A549 treated with RU486 at 1 μM for 4 hours (cell line): ENCODE results near the gene TTC22. TPM values are rescaled to one million over a fixed set of nuclear protein-coding genes. Genes with fewer than 3 reads are reported as not detected.

Source experiments
- total RNA-seq: library from RNA; stranded (reverse); fragments of 200-300 nt; extraction: Qiagen RNA extraction; gene quantifications from 5 replicates; pipeline ENCODE4 v1.2.3, GENCODE V29; 2022; ENCODE audit warnings: low read depth

Gene TTC22
- 0.08 TPM in 1 of 5 replicates, not detected in the others for total RNA-seq

GRCh38 chr1:54800899-54801759 lies at the start of gene TTC22:
TSS of gene TTC22 (minus strand) at chr1:54801323. CDS start at chr1:54801163, 160 bp downstream.

GRCh38 chr1:54764133-54764921 lies 36.8 kb downstream of the TTC22 start, which contains the start of gene PARS2:
TSS of gene PARS2 (minus strand) at chr1:54764523. CDS start at chr1:54759161, 5,362 bp downstream.

Other genes with a start within 250 kb of the TTC22 start
- not detected in 5 replicates for gene FAM151A, start 177.8 kb downstream of the TTC22 start, total RNA-seq
- not detected in 5 replicates for gene MROH7, start 159.5 kb downstream of the TTC22 start, total RNA-seq
- gene TTC4, start 85.5 kb downstream of the TTC22 start, total RNA-seq, result 26.6 to 40.9 TPM (median 30.2 TPM) in 5 replicates
- 3.8 to 5.0 TPM (median 4.4 TPM) in 5 replicates for gene PARS2, start 36.8 kb downstream of the TTC22 start, total RNA-seq
- 38.5 to 45.1 TPM (median 42.8 TPM) in 5 replicates for gene DHCR24, start 85.9 kb upstream of the TTC22 start, total RNA-seq
- gene TMEM61, start 179.3 kb upstream of the TTC22 start, total RNA-seq, result 0.35 to 0.42 TPM (median 0.38 TPM) in 4 of 5 replicates, not detected in the other
- not detected in 5 replicates for gene BSND, start 197.6 kb upstream of the TTC22 start, total RNA-seq
- gene PCSK9, start 238.2 kb upstream of the TTC22 start, total RNA-seq, result 2.5 to 5.1 TPM (median 3.9 TPM) in 5 replicates